Memory B cell (primary cell): ENCODE results near the gene THAP4.

Experiments used
- ATAC-seq: fragments of 150-1000 bp; cut with Tn5 transposase; 2 replicates; pipeline ENCODE4 v1.10.0; 2021; ENCODE audit warnings: low read depth, mild to moderate bottlenecking, moderate library complexity
- DNase-seq, 2 donors: peaks; one replicate each; pipeline ENCODE4 v3.0.0; 2022; ENCODE audit warnings: low spot score in 2 of 2
- H3K27ac Mint-ChIP-seq: one replicate; pipeline ENCODE4 v1.8.0; 2022; ENCODE audit warnings: mild to moderate bottlenecking, moderate library complexity, mixed read lengths
- H3K27me3 Mint-ChIP-seq: one replicate; pipeline ENCODE4 v1.8.0; 2022; ENCODE audit warnings: mixed read lengths
- H3K36me3 Mint-ChIP-seq: one replicate; pipeline ENCODE4 v1.8.0; 2022; ENCODE audit warnings: mild to moderate bottlenecking, mixed read lengths
- H3K4me1 Mint-ChIP-seq: one replicate; pipeline ENCODE4 v1.8.0; 2022; ENCODE audit warnings: mixed read lengths
- H3K4me3 Mint-ChIP-seq: one replicate; pipeline ENCODE4 v1.8.0; 2022; ENCODE audit warnings: mild to moderate bottlenecking, moderate library complexity, mixed read lengths
- H3K9me3 Mint-ChIP-seq: one replicate; pipeline ENCODE4 v1.8.0; 2022; ENCODE audit warnings: mixed read lengths

The THAP4 gene

GRCh38 chr2:241558532-241559322 lies 78.2 kb downstream of the THAP4 start, which contains the start of gene BOK:
BOK (plus strand) TSS chr2:241558745; CDS start chr2:241559484, 739 bp downstream.
- ATAC-seq, result peak; percentile 22
- no peak for DNase-seq
- Mint-ChIP-seq H3K4me3 (peak within 1 kb of the TSS; percentile 72), H3K4me1 (peaks cover 2% of the 10 kb centered on the region), H3K36me3 (peaks cover 3% of the 10 kb centered on the region), H3K27ac (no peak within 1 kb of the TSS), H3K27me3 (peaks cover 21% of the 10 kb centered on the region), H3K9me3 (peaks cover 3% of the 10 kb centered on the region)

GRCh38 chr2:241556746-241557145 lies 80.2 kb downstream of the THAP4 start:
- H3K36me3 Mint-ChIP-seq, result peaks cover 3% of the 10 kb centered on the region

GRCh38 chr2:241555711-241556110 lies 81.2 kb downstream of the THAP4 start:
- no peak for DNase-seq
- H3K27me3 Mint-ChIP-seq, result peaks cover 26% of the 10 kb centered on the region
- H3K36me3 Mint-ChIP-seq, result peaks cover 3% of the 10 kb centered on the region
- H3K27ac Mint-ChIP-seq, result no peak overlapping the region
- H3K4me1 Mint-ChIP-seq, result peaks cover 2% of the 10 kb centered on the region
- no peak for ATAC-seq
- no peak overlapping the region for H3K4me3 Mint-ChIP-seq
- H3K9me3 Mint-ChIP-seq, result peaks cover 3% of the 10 kb centered on the region

More at GRCh38 chr2:241556746-241557145, 80.2 kb downstream of the THAP4 start:
- peaks cover 3% of the 10 kb centered on the region for H3K9me3 Mint-ChIP-seq
- DNase-seq (no peak), ATAC-seq (no peak)
- H3K27me3 Mint-ChIP-seq, result peaks cover 24% of the 10 kb centered on the region
- H3K4me1 Mint-ChIP-seq, result peaks cover 2% of the 10 kb centered on the region
- no peak overlapping the region for H3K4me3 Mint-ChIP-seq
- no peak overlapping the region for H3K27ac Mint-ChIP-seq

GRCh38 chr2:241554610-241555322 lies 82.2 kb downstream of the THAP4 start:
- Mint-ChIP-seq H3K4me1 (no peaks in the 10 kb centered on the region), H3K27ac (no peak overlapping the region), H3K9me3 (peaks cover 3% of the 10 kb centered on the region), H3K36me3 (peaks cover 3% of the 10 kb centered on the region), H3K4me3 (no peak overlapping the region), H3K27me3 (peaks cover 24% of the 10 kb centered on the region)
- ATAC-seq (no peak), DNase-seq (no peak)

GRCh38 chr2:241553981-241554380 lies 83.0 kb downstream of the THAP4 start:
- Mint-ChIP-seq H3K36me3 (peaks cover 3% of the 10 kb centered on the region), H3K9me3 (peaks cover 3% of the 10 kb centered on the region), H3K4me3 (no peak overlapping the region), H3K27ac (no peak overlapping the region), H3K4me1 (no peaks in the 10 kb centered on the region), H3K27me3 (peaks cover 27% of the 10 kb centered on the region)
- ATAC-seq, result no peak
- no peak for DNase-seq

GRCh38 chr2:241553512-241553830 lies 83.5 kb downstream of the THAP4 start:
- Mint-ChIP-seq H3K4me1 (no peaks in the 10 kb centered on the region), H3K9me3 (peaks cover 3% of the 10 kb centered on the region), H3K27me3 (peaks cover 27% of the 10 kb centered on the region), H3K27ac (no peak overlapping the region), H3K36me3 (peaks cover 3% of the 10 kb centered on the region), H3K4me3 (no peak overlapping the region)
- ATAC-seq (no peak), DNase-seq (no peak)

GRCh38 chr2:241551998-241552737 lies 84.8 kb downstream of the THAP4 start:
- DNase-seq, result no peak
- no peaks in the 10 kb centered on the region for H3K4me1 Mint-ChIP-seq
- ATAC-seq, result no peak
- peaks cover 19% of the 10 kb centered on the region for H3K27me3 Mint-ChIP-seq
- H3K27ac Mint-ChIP-seq, result no peak overlapping the region
- no peak overlapping the region for H3K4me3 Mint-ChIP-seq
- peaks cover 3% of the 10 kb centered on the region for H3K9me3 Mint-ChIP-seq
- no peaks in the 10 kb centered on the region for H3K36me3 Mint-ChIP-seq

GRCh38 chr2:241551599-241551997 lies 85.4 kb downstream of the THAP4 start:
- H3K9me3 Mint-ChIP-seq, result peaks cover 2% of the 10 kb centered on the region
- H3K4me3 Mint-ChIP-seq, result no peak overlapping the region
- no peak overlapping the region for H3K27ac Mint-ChIP-seq

GRCh38 chr2:241550616-241551580 lies 86.1 kb downstream of the THAP4 start:
- Mint-ChIP-seq H3K9me3 (peaks cover 2% of the 10 kb centered on the region), H3K27ac (no peak overlapping the region), H3K4me3 (no peak overlapping the region), H3K36me3 (no peaks in the 10 kb centered on the region), H3K4me1 (no peaks in the 10 kb centered on the region), H3K27me3 (peaks cover 19% of the 10 kb centered on the region)
- no peak for ATAC-seq
- no peak for DNase-seq

More at GRCh38 chr2:241551599-241551997, 85.4 kb downstream of the THAP4 start:
- no peaks in the 10 kb centered on the region for H3K36me3 Mint-ChIP-seq
- H3K4me1 Mint-ChIP-seq, result no peaks in the 10 kb centered on the region
- ATAC-seq (no peak), DNase-seq (no peak)
- H3K27me3 Mint-ChIP-seq, result peaks cover 19% of the 10 kb centered on the region

GRCh38 chr2:241548451-241548835 lies 88.5 kb downstream of the THAP4 start:
- Mint-ChIP-seq H3K27ac (no peak overlapping the region), H3K36me3 (no peaks in the 10 kb centered on the region), H3K4me3 (no peak overlapping the region), H3K9me3 (no peaks in the 10 kb centered on the region), H3K27me3 (peaks cover 15% of the 10 kb centered on the region), H3K4me1 (no peaks in the 10 kb centered on the region)
- no peak for DNase-seq
- no peak for ATAC-seq

- peaks cover 14% of the 10 kb centered on the region for H3K27me3 Mint-ChIP-seq
- H3K4me3 Mint-ChIP-seq, result no peak overlapping the region
- no peaks in the 10 kb centered on the region for H3K4me1 Mint-ChIP-seq
- no peaks in the 10 kb centered on the region for H3K36me3 Mint-ChIP-seq
- ATAC-seq (no peak), DNase-seq (no peak)
- no peak overlapping the region for H3K27ac Mint-ChIP-seq
- H3K9me3 Mint-ChIP-seq, result no peaks in the 10 kb centered on the region
Observed at GRCh38 chr2:241547781-241548450, 89.0 kb downstream of the THAP4 start.

- H3K9me3 Mint-ChIP-seq, result no peaks in the 10 kb centered on the region
- ATAC-seq (no peak), DNase-seq (no peak)
- no peaks in the 10 kb centered on the region for H3K36me3 Mint-ChIP-seq
- peaks cover 7% of the 10 kb centered on the region for H3K27me3 Mint-ChIP-seq
- H3K4me1 Mint-ChIP-seq, result no peaks in the 10 kb centered on the region
- H3K4me3 Mint-ChIP-seq, result no peak overlapping the region
- H3K27ac Mint-ChIP-seq, result no peak overlapping the region
Observed at GRCh38 chr2:241546771-241547498, 90.0 kb downstream of the THAP4 start.
